H1 (cell line): Measurements from ENCODE around the gene GSX1. TPM values are rescaled to one million over a fixed set of nuclear protein-coding genes. Genes with fewer than 3 reads are reported as not detected.

ENCODE experiments used
- YY1 ChIP-seq: IDR thresholded peaks from 2 replicates; pipeline ENCODE4 v1.6.1; 2011; ENCODE audit warnings: low read depth, mild to moderate bottlenecking, low read length
- polyA plus RNA-seq, 7 experiments: library from polyadenylated mRNA; depleted of rRNA in 3 of 7; stranded (reverse) in 5 of 7; unstranded in 2 of 7; fragments of >200 nt in 5 of 7; fragments of 200-250 nt in 2 of 7; gene quantifications; 1 replicate in 5 of 7; 2 replicates in 1 of 7; 4 replicates in 1 of 7; pipeline versions ENCODE4 v1.2.1 to v1.2.3, GENCODE V29; 2011 to 2013; ENCODE audit warnings: missing spikeins in 2 of 7, mixed read lengths in 2 of 7
- total RNA-seq: library from RNA; stranded (reverse); fragmentation: NEBNext Ultra II Directional; extraction: Animal tissue kit (Norgen Biotek cat#: 25700); gene quantifications from 2 replicates; pipeline ENCODE4 v1.2.1, GENCODE V29; 2021

GSX1 gene
- total and polyA plus RNA-seq, 2 of the 8 experiments (the other 6 are each of a cell fraction or from before 2014, with no cell fraction given) = not detected

DNA sequence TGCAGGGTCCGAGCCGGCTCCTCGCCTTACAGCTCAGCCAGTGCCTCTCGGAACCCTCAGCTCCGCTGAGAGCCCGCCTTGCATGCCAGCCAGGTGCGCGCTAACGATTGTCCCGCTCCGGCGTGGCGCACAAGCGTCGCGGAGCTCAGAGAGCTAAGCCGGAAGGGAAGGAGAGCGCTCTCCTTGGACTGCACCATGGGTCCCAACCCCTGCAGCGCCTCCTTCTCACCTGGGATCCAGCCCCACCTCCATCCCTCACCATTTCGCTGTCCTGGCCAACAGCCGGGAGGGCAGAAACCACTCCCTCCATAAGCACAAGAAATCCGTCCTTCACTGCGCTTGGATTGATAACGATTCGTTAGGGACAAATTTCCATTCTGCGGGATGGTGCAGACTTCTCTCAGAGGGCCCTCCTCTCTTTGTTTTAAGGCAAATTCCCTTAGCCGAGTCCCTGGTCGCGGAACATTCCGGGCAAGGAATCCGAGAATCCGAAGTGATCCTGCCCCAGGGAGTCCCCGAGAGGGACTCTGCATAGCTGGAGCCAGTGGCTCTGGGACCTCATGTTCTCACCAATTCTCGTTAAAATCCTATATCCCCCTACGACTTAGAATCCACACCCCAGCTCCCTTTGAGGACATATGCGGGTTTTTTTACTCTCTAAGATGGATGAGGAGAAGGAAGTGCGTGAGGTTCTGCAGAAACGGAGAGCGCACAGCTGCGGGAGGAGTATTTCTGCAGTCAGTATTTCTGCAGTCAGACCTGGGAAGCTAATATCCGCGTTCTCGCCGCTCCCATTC lies 2.8 kb downstream of the GSX1 start (continued):
- no peak for TF ChIP-seq YY1
